Hepatocyte (in vitro differentiated cells): Measurements from ENCODE around the gene IRF2.

Experiments used
- CTCF ChIP-seq: fragments of 200-600 bp; sonication (generic); IDR thresholded peaks from 2 replicates; pipeline ENCODE4 v1.5.1; 2016; ENCODE audit warnings: antibody characterized with exemption, mild to moderate bottlenecking; ENCODE audit not compliant: poor library complexity
- EZH2 ChIP-seq: fragments of 200-600 bp; sonication (generic); IDR thresholded peaks from 2 replicates; pipeline ENCODE4 v1.6.1; 2016; ENCODE audit warnings: antibody characterized with exemption, mild to moderate bottlenecking, borderline replicate concordance
- EZH2phosphoT487 ChIP-seq: fragments of 200-600 bp; sonication (generic); IDR thresholded peaks from one replicate; pipeline ENCODE4 v1.6.1; 2018; ENCODE audit warnings: antibody characterized with exemption, mild to moderate bottlenecking, low read depth, moderate library complexity; ENCODE audit not compliant: unreplicated experiment, severe bottlenecking

- TF ChIP-seq CTCF (no peak), EZH2 (no peak), EZH2phosphoT487 (no peak)
Measured at GRCh38 chr4:184420881-184421416, 53.4 kb downstream of the IRF2 start.
